Measurements from ENCODE around the gene ZNF512B. TPM values are rescaled to one million over a fixed set of nuclear protein-coding genes. Genes with fewer than 3 reads are reported as not detected.
"Not testable (repeated sequence)": the region's sequence is repeated elsewhere in the genome, so short reads cannot be mapped to it uniquely, and the experiment has no call there.

Gene ZNF512B
- total RNA-seq, 1 donor from 2014 or later: 49.4 TPM

DNA sequence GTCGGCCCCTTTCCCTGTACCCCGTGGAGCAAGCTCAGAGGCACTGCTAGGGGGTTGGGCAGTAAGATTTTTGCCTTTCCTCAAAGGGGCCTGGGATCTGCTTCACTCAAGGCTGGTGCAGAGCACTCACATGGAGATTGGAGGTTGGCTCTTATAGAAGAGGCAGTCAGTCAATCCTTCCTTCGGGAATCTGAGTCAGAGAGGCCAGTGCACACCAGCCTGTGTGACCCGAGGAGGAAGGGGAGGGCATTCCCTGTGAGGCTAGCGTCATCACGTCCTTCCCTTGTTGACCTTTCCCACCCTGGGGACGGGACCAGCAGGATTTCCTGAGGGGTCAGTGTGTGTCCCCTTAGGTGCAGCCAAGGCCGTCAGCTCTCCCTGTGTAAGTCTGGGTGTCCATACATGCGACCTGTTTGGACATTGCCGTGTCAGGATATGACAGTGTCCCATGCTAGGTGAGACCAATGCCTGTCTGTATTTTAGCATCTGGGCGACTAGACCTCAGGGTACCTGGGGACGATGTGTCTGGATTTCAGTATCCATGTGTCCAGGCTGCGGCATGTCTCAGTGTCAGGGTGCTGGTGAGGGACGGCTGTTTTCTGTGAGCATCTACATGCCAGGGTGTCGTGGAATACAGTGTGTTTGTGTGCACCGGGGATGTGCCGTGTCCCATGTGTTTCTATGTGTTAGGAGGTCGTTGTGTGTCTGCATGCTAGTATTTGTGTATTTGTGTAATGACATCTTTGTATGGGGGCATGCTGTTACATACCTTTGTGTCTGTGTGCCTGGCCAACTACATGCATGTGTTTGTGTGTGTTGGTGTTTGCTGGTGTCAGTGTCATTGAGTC, 2.8 kb upstream of the ZNF512B start:
- DNase-seq (ENCODE audit: low spot score, unreplicated experiment): no peak
- H3K27me3 Mint-ChIP-seq: no peaks in the 10 kb centered on the region
- peaks cover 9% of the 10 kb centered on the region for H3K36me3 Mint-ChIP-seq (ENCODE audit: insufficient read depth)
- no peak overlapping the region for H3K27ac Mint-ChIP-seq
- H3K4me3 Mint-ChIP-seq (ENCODE audit: low read depth): peak overlapping the region; percentile 24
- TF ChIP-seq, protein P1, sequence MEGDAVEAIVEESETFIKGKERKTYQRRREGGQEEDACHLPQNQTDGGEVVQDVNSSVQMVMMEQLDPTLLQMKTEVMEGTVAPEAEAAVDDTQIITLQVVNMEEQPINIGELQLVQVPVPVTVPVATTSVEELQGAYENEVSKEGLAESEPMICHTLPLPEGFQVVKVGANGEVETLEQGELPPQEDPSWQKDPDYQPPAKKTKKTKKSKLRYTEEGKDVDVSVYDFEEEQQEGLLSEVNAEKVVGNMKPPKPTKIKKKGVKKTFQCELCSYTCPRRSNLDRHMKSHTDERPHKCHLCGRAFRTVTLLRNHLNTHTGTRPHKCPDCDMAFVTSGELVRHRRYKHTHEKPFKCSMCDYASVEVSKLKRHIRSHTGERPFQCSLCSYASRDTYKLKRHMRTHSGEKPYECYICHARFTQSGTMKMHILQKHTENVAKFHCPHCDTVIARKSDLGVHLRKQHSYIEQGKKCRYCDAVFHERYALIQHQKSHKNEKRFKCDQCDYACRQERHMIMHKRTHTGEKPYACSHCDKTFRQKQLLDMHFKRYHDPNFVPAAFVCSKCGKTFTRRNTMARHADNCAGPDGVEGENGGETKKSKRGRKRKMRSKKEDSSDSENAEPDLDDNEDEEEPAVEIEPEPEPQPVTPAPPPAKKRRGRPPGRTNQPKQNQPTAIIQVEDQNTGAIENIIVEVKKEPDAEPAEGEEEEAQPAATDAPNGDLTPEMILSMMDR (IDR thresholded peaks at IDR 0.05; ENCODE audit: unreplicated experiment): no peak
- H3K9me3 Mint-ChIP-seq (ENCODE audit: low read depth): no peaks in the 10 kb centered on the region
- peaks cover 10% of the 10 kb centered on the region for H3K4me1 Mint-ChIP-seq (ENCODE audit: low read depth)

DNA sequence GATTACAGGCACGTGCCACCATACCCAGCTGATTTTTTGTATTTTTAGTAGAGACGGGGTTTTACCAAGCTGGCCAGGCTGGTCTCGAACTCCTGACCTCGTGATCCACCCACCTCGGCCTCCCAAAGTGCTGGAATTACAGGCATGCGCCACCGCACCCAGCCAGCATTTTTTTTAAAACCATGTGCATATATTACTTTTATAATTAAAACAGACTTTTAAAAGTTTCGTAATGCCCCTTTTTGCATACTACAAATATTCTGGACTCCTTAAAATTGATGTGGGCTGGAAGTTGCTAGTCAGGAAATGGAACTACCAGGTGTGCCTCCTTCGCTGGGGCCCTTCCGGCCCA, 2.2 kb upstream of the ZNF512B start:
- not testable (repeated sequence) for H3K27ac Mint-ChIP-seq; H3K4me1 Mint-ChIP-seq (ENCODE audit: low read depth); H3K9me3 Mint-ChIP-seq (ENCODE audit: low read depth); H3K36me3 Mint-ChIP-seq (ENCODE audit: insufficient read depth); H3K27me3 Mint-ChIP-seq; DNase-seq (ENCODE audit: low spot score, unreplicated experiment)
- H3K4me3 Mint-ChIP-seq (ENCODE audit: low read depth): peak overlapping the region; percentile 24

DNA sequence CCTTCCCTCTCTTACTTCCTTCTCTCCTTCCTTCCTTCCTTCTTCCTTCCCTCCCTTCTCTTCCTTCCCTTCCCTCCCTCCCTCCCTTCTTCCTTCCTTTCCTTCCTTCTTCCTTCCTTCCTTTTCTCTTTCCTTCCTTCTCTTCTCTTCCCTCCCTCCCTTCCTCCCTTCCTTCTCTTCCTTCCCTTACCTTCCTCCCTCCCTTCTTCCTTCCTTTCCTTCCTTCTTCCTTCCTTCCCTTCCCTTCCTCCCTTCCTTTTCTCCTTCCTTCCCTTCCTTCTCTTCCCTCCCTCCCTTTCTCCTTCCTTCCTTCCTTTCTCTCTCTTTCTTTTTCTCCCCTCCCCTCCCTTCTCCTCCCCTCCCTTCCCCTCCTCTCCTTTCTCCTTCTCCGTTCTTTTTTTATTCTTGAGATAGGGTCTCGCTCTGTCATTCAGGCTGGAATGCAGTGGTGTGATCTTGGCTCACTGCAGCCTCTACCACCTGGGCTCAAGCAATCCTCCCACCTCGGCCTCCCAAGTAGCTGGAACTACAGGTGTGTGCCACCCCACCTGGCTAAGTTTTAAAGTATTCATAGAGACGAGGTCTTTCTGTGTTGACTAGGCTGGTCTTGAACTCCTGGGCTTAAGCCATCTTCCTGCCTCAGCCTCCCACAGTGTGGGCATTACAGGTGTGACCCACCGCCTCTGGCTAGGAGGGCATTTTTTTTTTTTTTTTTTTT, 1.1 kb upstream of the ZNF512B start:
- H3K9me3 Mint-ChIP-seq (ENCODE audit: low read depth): no peaks in the 10 kb centered on the region
- H3K27ac Mint-ChIP-seq: no peak overlapping the region
- no peak for DNase-seq (ENCODE audit: low spot score, unreplicated experiment)
- H3K4me1 Mint-ChIP-seq (ENCODE audit: low read depth): peaks cover 10% of the 10 kb centered on the region
- TF ChIP-seq, protein P1 (IDR thresholded peaks at IDR 0.05; ENCODE audit: unreplicated experiment): no peak
- peak overlapping the region; percentile 71 for H3K4me3 Mint-ChIP-seq (ENCODE audit: low read depth)
- peaks cover 9% of the 10 kb centered on the region for H3K36me3 Mint-ChIP-seq (ENCODE audit: insufficient read depth)
- H3K27me3 Mint-ChIP-seq: no peaks in the 10 kb centered on the region

DNA sequence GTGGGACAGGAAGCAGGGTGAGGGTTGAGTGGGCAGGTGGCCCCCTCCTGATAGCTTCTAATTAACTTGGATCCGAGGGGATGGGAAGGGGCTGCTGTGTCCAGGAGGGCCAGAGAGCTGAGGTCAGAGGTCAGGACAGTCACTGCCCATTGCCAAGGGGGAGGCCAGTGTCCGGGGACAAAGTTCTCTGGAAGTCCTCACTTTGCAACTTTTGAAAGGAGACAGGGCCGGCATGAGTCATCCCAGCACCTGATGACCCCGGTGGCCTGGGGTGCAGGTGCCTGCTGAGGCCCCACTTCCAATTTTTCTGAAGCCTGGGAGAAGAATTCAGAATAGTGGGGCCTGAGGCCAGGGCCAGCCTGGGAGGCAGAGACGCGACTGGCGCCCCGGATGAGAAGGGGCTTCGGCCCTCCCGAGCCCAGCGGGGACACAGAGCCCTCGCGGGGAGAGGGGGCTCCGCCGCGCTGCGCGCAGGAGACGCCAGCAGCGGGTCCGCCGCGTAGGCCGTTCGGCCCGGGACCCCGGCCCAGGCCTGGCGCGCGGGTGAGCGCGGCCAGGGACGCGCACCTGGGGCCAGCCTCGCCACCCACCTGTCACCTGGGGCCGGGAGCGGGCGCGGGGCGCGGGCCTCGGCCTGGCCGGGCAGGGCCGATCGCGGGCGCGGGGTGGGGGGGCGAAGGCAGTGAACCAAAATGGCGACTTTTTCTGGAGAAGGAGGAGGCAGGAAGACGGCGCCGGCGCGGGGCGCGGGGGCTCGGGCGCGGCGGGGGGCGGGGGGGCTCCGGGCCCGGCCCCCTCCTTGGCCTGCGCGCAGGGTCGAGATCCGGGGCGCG, 586 bp downstream of the ZNF512B start:
- peak overlapping the region; percentile 82 for H3K4me3 Mint-ChIP-seq (ENCODE audit: low read depth)
- H3K4me1 Mint-ChIP-seq (ENCODE audit: low read depth): peaks cover 10% of the 10 kb centered on the region
- H3K27ac Mint-ChIP-seq: peak overlapping the region; percentile 87
- H3K36me3 Mint-ChIP-seq (ENCODE audit: insufficient read depth): peaks cover 6% of the 10 kb centered on the region
- no peaks in the 10 kb centered on the region for H3K27me3 Mint-ChIP-seq
- TF ChIP-seq, protein P1 (IDR thresholded peaks at IDR 0.05; ENCODE audit: unreplicated experiment): no peak
- H3K9me3 Mint-ChIP-seq (ENCODE audit: low read depth): no peaks in the 10 kb centered on the region
- peak; percentile 9 for DNase-seq (ENCODE audit: low spot score, unreplicated experiment)

DNA sequence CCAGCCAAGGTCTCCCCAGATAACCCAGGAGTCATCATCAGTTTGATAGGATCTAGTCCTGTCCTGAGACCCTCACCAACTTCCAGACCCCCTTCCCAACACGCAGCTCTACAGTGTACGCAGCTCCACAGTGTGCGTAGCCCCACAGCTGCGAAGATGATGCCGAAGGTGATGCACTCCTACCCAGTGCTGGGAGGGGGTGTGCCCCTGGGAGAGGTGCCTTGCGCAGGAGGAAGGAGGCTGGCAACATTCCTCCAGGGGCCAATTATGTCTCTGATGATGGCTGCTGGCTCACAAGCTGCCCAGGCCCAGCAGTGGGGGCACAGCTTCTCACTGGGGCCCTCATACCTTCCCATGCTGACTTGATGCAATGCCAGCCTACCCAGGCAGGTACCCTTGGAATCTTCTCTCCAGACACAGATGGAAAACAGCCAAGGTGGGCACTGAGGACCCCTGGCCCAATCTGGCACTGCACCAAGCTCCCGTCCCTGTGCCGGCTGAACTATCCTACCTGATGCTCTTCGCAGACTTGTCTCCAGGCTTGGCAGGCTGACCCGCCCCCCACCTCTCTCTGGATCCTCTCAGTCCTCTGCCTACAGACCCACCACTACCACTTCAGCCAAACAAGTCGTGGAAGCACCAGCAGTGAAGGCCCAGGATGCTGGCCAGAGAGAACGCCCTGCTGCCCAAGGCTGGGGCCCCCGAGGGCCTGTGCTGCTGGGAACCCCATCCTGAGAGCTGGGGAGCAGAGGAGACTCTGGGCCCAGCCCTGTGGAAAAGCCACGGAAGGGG, 1.4 kb downstream of the ZNF512B start:
- no peak for DNase-seq (ENCODE audit: low spot score, unreplicated experiment)
- TF ChIP-seq, protein P1 (IDR thresholded peaks at IDR 0.05; ENCODE audit: unreplicated experiment): no peak

More for the DNA sequence above, 1.4 kb downstream of the ZNF512B start:
- H3K27ac Mint-ChIP-seq: peak overlapping the region; percentile 87
- peaks cover 4% of the 10 kb centered on the region for H3K36me3 Mint-ChIP-seq (ENCODE audit: insufficient read depth)
- H3K9me3 Mint-ChIP-seq (ENCODE audit: low read depth): no peaks in the 10 kb centered on the region
- H3K4me3 Mint-ChIP-seq (ENCODE audit: low read depth): peak overlapping the region; percentile 82
- no peaks in the 10 kb centered on the region for H3K27me3 Mint-ChIP-seq
- H3K4me1 Mint-ChIP-seq (ENCODE audit: low read depth): peaks cover 7% of the 10 kb centered on the region

Data from progenitor cell of endocrine pancreas (in vitro differentiated cells).